Astrocyte of the spinal cord (primary cell): ENCODE data around the gene HEATR5B.

Source experiments
- DNase-seq: peaks from one replicate; pipeline ENCODE4 v3.0.0; 2011; ENCODE audit warnings: low read depth, low spot score
- H3K4me3 ChIP-seq: 2 replicates; pipeline ENCODE4 v1.5.1; 2011; ENCODE audit warnings: low read depth, mild to moderate bottlenecking, low read length, moderate library complexity
- CTCF ChIP-seq: IDR thresholded peaks from 2 replicates; pipeline ENCODE4 v1.5.1; 2012; ENCODE audit warnings: low read depth, mild to moderate bottlenecking, low read length, inconsistent platforms
- in situ Hi-C: cut with HindIII; loops from 2 replicates; pipeline ENCODE4 v1.10.0; 2017; ENCODE audit warnings: low sequenced_read_pairs

The HEATR5B gene

GRCh38 chr2:37110306-37111212 lies 26.4 kb upstream of the HEATR5B start:
- no peak for TF ChIP-seq CTCF
- no peak overlapping the region for H3K4me3 ChIP-seq
- in situ Hi-C loops = no loop called here
- DNase-seq = no peak

- in situ Hi-C loops = no loop called here
- no peak for TF ChIP-seq CTCF
- DNase-seq = no peak
- H3K4me3 ChIP-seq = no peak overlapping the region
Observed at GRCh38 chr2:37109523-37109922, 25.4 kb upstream of the HEATR5B start.

GRCh38 chr2:37105150-37105549 lies 21.0 kb upstream of the HEATR5B start:
- in situ Hi-C loops = no loop called here
- no peak for DNase-seq
- H3K4me3 ChIP-seq = no peak overlapping the region
- TF ChIP-seq CTCF = no peak

GRCh38 chr2:37104178-37104577 lies 20.0 kb upstream of the HEATR5B start:
- in situ Hi-C loops = no loop called here
- H3K4me3 ChIP-seq = no peak overlapping the region

GRCh38 chr2:37102588-37102987 lies 18.4 kb upstream of the HEATR5B start:
- no peak overlapping the region for H3K4me3 ChIP-seq
- in situ Hi-C loops = no loop called here
- no peak for DNase-seq
- no peak for TF ChIP-seq CTCF

More at GRCh38 chr2:37104178-37104577, 20.0 kb upstream of the HEATR5B start:
- no peak for TF ChIP-seq CTCF
- no peak for DNase-seq

- in situ Hi-C loops = no loop called here
- TF ChIP-seq CTCF = no peak
- no peak for DNase-seq
- H3K4me3 ChIP-seq = no peak overlapping the region
Observed at GRCh38 chr2:37100054-37100453, 15.9 kb upstream of the HEATR5B start.
